DMS 273 (cell line): ENCODE measurements around the gene PHTF2.

Experiments
- DNase-seq: peaks from one replicate; lab custom pipeline; 2025; ENCODE audit not compliant: unreplicated experiment; lab: John Stamatoyannopoulos, UW

Gene PHTF2

DNA sequence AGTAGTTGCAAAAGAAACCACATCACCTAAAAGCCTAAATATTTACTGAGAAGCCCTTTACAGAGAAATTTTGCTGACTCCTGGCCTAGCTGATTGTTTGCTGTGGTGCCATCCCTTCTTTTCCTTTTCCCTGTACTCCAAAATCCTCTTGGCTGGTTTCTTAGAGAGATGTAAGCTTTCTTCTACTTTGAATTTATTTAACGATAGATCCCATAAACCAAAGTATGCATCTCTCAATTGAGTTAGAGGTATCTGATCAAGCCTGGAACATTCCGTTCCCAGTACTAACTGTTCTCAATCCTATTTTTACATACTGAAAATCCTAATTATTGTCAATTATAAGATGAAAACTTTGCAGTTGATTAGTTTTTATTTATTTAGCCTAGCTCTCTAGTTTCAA, 6.6 kb upstream of the PHTF2 start:
- DNase-seq = no peak

- DNase-seq = no peak
These were observed 4.6 kb upstream of the PHTF2 start for GRCh38 chr7:77794000-77794399.

DNA sequence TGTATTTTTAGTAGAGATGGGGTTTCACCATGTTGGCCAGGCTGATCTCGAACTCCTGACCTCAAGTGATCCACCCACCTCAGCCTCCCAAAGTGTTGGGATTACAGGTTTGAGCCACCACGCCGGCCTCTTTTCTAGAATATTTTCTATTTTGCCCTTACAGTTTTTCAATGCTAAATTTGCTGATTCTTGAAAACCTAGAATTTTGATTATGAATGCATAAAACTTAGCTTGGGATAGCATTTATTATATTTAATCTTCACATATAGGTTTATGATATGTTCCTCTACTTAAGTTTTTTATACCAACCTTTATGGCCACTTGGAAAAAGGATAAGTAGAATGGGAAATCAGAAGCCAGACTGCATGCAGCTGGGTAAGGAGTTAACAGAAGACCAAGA, 2.5 kb upstream of the PHTF2 start:
- no peak for DNase-seq

GRCh38 chr7:77796960-77797359, 1.6 kb upstream of the PHTF2 start:
- DNase-seq = no peak

DNA sequence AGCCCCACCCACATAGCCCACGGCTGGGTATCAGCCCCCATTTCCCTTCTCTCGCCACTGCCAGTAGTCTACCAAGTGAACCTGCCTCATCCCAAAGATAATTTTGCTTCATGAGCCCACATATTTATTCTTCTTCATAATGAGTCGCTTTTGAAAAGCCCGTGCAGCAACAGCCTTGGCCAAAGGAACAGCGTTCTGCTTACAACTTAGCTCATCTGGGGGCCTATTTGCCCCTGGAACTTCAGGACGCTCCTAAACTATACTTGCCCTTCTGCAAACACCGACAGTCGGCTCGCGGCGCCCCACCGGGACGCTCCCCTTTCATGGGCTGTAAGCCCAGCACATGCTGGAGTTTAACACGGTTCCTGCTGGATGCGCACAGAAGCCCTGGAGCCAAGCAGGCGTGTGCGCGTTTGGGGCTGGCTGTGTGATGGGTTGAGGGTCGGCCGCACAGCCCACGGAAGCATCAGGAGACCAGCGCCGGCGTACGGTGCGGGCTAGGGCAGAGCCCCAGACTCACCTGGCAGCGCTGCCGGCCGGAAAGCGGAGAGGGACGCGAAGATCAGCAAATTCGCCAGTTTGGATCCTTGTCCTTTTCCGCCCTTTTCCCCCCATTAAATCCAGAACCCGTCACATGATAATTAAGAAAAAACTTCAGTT, 709 bp upstream of the PHTF2 start:
- DNase-seq = peak; percentile 90

GRCh38 chr7:77799078-77799964, 748 bp downstream of the PHTF2 start:
- peak; percentile 79 for DNase-seq

- no peak for DNase-seq
These were observed 1.6 kb downstream of the PHTF2 start for GRCh38 chr7:77800158-77800557.

- DNase-seq = no peak
These were observed 2.2 kb downstream of the PHTF2 start for GRCh38 chr7:77800730-77801129.

DNA sequence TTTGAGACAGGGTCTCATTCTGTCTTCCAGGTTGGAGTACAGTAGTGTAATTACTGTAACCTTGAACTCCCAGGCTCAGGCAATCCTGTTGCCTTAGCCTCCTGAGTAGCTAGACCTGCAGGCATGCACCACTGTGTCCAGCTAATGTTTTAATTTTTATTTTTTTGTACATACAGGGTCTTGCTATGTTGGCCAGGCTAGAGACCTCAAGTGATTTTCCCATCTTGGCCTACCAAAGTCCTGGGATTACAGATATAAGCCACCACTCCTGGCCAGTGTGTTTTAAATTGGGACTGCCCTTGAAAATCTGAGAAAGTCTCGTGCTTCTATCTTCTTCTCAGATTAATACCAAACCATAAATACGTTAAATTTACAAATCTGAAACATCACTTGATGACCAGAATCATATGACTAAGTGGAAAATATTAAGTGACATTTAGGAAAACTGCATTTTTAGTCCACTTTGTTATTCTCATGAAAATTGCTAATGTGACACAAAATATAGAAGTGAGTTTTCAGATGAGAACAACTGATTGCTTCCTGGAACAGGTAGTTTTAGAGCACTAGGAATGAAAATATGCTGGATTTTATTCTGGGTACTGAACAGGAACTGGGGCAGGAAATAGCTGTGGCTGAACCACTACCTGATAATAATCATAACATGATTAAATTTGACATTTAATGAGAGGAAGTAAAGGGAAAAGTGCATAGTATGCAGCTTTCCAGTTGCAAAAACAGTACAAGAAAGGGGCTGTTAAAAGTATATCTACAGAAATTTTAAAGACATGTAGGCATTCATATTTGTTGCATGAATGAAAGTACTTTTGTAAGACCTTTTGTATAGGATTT, 4.2 kb downstream of the PHTF2 start:
- DNase-seq = no peak

DNA sequence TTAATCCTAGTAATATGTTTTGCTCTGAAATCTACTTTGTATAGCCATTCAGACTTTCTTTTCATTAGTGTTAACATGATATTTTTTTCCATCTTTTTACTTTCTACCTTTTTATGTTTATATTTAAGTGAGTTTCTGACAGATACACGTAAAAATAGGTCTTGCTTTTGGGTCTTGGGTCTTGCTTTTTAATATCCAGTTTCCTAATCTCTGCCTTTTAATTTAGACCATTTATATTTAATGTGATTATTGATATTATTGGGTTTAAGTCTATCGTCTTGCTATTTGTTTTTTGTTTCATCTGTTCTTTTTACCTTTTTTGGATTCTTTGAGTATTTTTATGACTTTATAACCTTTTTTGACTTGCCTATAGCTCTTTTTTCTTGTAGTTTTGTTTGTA, 7.9 kb downstream of the PHTF2 start:
- no peak for DNase-seq

DNA sequence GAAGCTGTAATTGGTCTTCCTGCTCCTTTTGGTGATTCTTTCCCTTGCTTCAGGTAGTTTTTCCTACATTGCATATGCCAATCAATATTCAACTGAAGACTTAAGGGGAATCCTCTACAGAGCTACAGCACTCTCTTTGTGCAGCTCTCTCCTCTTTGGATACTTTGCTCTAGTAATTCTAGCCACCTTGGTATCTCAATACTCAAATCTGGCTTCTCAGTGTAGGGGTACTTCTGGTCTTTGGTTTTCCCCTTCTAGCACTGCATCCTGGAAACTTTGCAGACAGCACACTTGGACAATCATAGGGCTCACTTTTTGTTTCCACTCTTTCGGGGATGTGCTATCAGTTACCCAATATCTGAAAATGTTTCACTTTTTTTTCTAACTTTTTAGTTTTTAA, 9.9 kb downstream of the PHTF2 start:
- no peak for DNase-seq

DNA sequence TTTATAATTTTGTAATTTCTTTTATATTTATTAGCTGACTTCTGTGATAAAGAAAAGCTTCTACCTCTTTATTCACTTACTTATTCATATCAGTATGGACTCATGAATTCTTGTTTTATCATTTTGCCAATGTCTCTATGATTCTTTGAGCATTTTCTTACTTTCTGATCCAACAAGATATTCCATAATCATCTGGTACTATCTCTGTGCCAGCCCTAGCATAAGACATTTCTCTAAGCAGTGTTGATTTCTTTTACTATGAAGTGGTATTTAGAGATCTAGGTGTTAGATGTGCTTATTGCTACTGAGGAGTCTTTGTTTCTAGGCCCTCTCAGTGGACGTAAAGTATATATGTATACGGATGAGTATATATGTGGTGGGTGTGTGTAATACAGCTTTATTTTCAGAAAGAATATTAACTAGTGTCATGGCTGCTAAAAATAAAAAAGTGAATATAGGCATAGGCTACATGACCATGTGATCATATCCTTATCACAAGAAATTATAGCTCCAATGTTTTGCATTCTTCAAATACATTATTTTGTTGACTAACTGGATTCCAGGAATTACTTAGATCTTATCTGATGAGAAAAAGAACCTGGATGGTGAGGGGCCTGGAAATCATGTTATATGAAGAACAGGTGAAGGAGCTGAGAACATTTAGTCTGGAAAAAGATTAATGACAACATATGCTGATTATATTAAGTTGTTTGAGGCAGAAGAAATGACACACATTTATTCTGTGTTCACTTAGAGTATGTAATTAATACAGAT, 13.1 kb downstream of the PHTF2 start:
- DNase-seq = no peak

DNA sequence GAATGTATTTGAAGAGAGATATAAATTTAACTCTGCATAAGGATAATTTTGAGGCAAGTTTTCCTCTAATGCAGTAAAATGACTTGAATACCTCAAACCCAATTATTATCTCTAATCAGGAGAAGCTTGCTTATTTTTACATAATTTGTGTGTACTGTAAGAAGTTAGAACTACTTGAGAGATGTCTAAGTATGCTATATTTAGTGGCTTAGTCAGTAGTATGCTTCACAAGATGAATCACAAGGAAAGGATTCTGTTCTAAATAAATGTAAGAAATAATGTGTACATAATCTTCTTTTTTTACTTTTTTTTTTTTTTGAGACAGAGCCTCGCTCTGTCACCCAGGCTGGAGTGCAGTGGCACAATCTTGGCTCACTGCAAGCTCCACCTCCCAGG, 13.7 kb downstream of the PHTF2 start:
- no peak for DNase-seq

DNA sequence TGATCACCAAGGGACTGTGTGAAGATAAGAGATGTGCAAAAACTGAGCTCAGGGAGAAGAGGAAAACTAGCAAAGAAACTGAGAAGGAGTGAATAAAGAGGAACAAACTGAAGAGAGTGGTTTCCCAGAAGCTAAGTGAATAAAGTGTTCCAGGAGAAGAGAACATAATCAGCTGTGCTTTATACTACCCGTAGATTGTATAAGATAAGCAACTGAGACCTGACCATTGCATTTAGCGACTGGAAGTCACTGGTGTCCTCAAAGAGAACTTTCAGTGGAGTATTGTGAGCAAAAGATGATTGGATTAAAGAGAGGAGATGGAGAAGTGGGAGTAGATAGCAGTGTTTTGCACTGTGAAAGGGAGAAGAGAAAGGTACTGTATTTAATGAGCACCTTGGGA, 14.6 kb downstream of the PHTF2 start:
- no peak for DNase-seq

GRCh38 chr7:77819021-77819420, 20.4 kb downstream of the PHTF2 start:
- DNase-seq = no peak

GRCh38 chr7:77820967-77821366, 22.4 kb downstream of the PHTF2 start:
- no peak for DNase-seq

DNA sequence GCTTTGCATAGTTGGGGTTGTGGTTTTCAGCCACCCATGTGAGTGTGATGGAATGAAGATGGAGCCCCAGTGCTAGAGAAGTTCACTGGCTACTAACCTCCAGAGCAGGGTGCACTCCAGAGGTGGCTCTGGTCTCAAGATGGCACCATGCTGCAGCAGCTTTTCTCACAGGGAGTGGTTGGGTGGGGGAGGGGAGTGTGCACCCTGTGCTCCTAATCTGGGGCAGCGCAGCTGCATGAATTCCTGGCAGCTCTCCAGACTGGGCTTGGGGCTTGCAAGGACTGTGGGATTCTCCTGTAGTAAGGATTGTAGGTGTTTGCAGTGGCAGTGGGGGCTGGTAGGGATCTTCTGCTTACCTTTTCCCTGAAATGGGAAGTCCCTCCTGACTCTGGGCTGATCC, 23.7 kb downstream of the PHTF2 start:
- peak; percentile 26 for DNase-seq

DNA sequence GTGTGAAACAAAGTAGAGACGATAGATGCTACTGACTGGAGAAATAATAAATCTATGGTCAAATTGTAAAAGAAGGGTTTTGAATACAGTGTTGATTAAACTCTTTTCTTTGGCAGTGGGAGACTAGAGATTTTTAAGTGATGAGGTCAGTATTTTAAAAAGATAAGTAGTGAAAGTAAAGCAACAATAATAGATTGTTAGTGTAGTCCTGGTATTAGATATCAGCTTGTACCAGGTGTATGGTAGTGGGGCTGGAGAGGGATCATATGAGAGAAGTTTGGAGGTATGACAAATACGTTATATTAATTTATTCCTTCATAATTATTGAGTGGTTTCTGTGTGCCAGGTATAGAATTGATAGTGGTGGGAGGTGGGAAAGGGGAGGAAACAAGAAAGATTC, 25.2 kb downstream of the PHTF2 start:
- DNase-seq = no peak

GRCh38 chr7:77824636-77825035, 26.1 kb downstream of the PHTF2 start:
- no peak for DNase-seq

DNA sequence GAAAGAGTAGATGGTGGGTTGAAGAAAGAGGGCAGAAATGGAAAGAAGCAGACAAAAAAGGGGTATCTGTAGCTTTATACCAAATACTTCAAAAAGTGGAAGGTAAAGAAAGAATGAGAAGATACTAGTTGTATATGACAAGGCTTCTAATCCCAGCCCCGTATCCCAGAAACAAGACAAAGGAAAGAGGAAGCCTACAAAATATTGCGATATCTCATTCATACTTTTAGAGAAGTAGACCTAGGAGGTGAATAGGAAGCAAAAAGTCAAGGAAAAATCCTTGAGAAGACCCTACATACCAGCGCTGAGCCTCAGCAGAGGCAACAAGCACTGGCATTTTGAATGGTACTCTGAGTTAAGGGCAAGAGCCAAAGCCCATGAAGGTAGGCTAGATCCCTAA, 26.6 kb downstream of the PHTF2 start:
- no peak for DNase-seq

GRCh38 chr7:77826300-77826699, 27.7 kb downstream of the PHTF2 start:
- no peak for DNase-seq
